Stimulated activated CD8-positive, alpha-beta memory T cell treated with anti-CD3 and anti-CD28 coated beads, Interleukin-2, amount 100 ng/mL, for 48 hours (primary cell): ENCODE measurements around the gene CYP2R1.
"Not testable (repeated sequence)": the region's sequence is repeated elsewhere in the genome, so short reads cannot be mapped to it uniquely, and the experiment has no call there.

Experiments used
- DNase-seq, 2 donors: peaks; one replicate each; pipeline ENCODE4 v3.0.0-alpha.2; 2020; ENCODE audit warnings: low read depth in 2 of 2

CYP2R1 gene

GRCh38 chr11:14891143-14892035 lies 642 bp downstream of the CYP2R1 start:
- DNase-seq, result peak; percentile 75 to 81

GRCh38 chr11:14886513-14886912 lies 5.5 kb downstream of the CYP2R1 start:
- DNase-seq, result no peak

- no peak for DNase-seq
Measured at GRCh38 chr11:14884667-14885273, 7.3 kb downstream of the CYP2R1 start.

GRCh38 chr11:14883683-14884082 lies 8.3 kb downstream of the CYP2R1 start:
- DNase-seq, result not testable (repeated sequence)

GRCh38 chr11:14882196-14882595 lies 9.8 kb downstream of the CYP2R1 start:
- DNase-seq, result no peak

GRCh38 chr11:14881576-14882193 lies 10.3 kb downstream of the CYP2R1 start:
- DNase-seq, result no peak

GRCh38 chr11:14875163-14875562 lies 16.9 kb downstream of the CYP2R1 start:
- no peak for DNase-seq

GRCh38 chr11:14873632-14874031 lies 18.4 kb downstream of the CYP2R1 start:
- DNase-seq, result no peak

GRCh38 chr11:14872032-14872431 lies 20.0 kb downstream of the CYP2R1 start:
- DNase-seq, result no peak

GRCh38 chr11:14863775-14864174 lies 28.3 kb downstream of the CYP2R1 start:
- DNase-seq, result not testable (repeated sequence)

- no peak for DNase-seq
Measured at GRCh38 chr11:14861680-14862079, 30.4 kb downstream of the CYP2R1 start.

- no peak for DNase-seq
Measured at GRCh38 chr11:14860511-14860910, 31.5 kb downstream of the CYP2R1 start.

- DNase-seq, result no peak
Measured at GRCh38 chr11:14858404-14858803, 33.6 kb downstream of the CYP2R1 start.

- DNase-seq, result no peak
Measured at GRCh38 chr11:14857621-14858020, 34.4 kb downstream of the CYP2R1 start.

GRCh38 chr11:14855890-14856289 lies 36.1 kb downstream of the CYP2R1 start:
- DNase-seq, result no peak

- DNase-seq, result no peak
Measured at GRCh38 chr11:14854057-14854456, 38.0 kb downstream of the CYP2R1 start.

- no peak for DNase-seq
Measured at GRCh38 chr11:14852571-14853177, 39.4 kb downstream of the CYP2R1 start.

GRCh38 chr11:14842002-14842401 lies 50.0 kb downstream of the CYP2R1 start:
- DNase-seq, result no peak

- no peak for DNase-seq
Measured at GRCh38 chr11:14835496-14836492, 56.2 kb downstream of the CYP2R1 start.
